HL-60 (cell line): Measurements from ENCODE around the gene ITGB3.

ENCODE experiments used
- DNase-seq, 2 experiments: peaks; one replicate each; pipeline ENCODE4 v3.0.0-alpha.2; 2010 to 2020; ENCODE audit warnings: low read depth in 1 of 2, low spot score in 1 of 2
- H3K27ac ChIP-seq: fragments of 250-450 bp; sonication (Bioruptor Pico); replicated peaks from 2 replicates; pipeline ENCODE4 v1.5.1; 2020; ENCODE audit warnings: mild to moderate bottlenecking, moderate library complexity
- H3K27me3 ChIP-seq: fragments of 250-450 bp; sonication (Bioruptor Pico); 2 replicates; pipeline ENCODE4 v1.5.1; 2021; ENCODE audit warnings: mild to moderate bottlenecking, moderate library complexity; ENCODE audit not compliant: insufficient read depth, poor library complexity, severe bottlenecking
- H3K4me3 ChIP-seq: replicated peaks from 2 replicates; pipeline ENCODE4 v1.5.1; 2011; ENCODE audit warnings: mild to moderate bottlenecking, control low read depth, low read length; ENCODE audit not compliant: insufficient read depth
- GABPA ChIP-seq: IDR thresholded peaks from 2 replicates; pipeline ENCODE4 v1.6.1; 2012; ENCODE audit warnings: low read depth
- POLR2AphosphoS5 ChIP-seq: IDR thresholded peaks from 2 replicates; pipeline ENCODE4 v1.6.1; 2012; ENCODE audit warnings: low read depth
- SPI1 ChIP-seq: IDR thresholded peaks from 2 replicates; pipeline ENCODE4 v1.6.1; 2012; ENCODE audit warnings: low read depth, mild to moderate bottlenecking, borderline replicate concordance
- TF ChIP-seq, protein P1 (sequence below): IDR thresholded peaks from 2 replicates; pipeline ENCODE4 v1.6.1; 2012; ENCODE audit warnings: low read depth; ENCODE audit not compliant: insufficient replicate concordance
- TF ChIP-seq, protein P2 (sequence below): IDR thresholded peaks from one replicate; pipeline ENCODE4 v1.5.1; 2011; ENCODE audit warnings: low read length, control low read depth, inconsistent platforms; ENCODE audit not compliant: insufficient read depth

Gene ITGB3

DNA sequence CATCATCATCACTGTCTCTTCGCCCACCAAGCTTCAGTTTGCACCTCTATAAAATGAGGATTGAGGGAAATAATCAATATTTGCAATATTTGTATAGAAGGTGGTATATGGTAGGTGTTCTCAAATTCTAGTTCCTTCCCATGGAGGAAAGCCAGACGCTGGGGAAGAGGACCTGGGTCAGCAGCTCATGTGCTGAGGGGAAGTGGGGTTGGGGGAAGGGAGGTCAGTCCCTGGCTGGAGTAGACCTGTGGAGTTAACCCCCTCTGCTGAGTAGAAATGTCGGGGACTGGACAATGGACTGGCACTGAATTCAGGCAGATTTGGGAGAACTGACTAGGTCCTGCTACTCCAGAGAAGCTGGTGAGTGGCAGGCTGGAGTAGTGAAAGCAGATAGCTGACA, 12.8 kb upstream of the ITGB3 start:
- H3K27me3 ChIP-seq, result peaks cover 4% of the 10 kb centered on the region
- H3K27ac ChIP-seq, result no peak overlapping the region
- no peak for DNase-seq
- TF ChIP-seq, protein P1, sequence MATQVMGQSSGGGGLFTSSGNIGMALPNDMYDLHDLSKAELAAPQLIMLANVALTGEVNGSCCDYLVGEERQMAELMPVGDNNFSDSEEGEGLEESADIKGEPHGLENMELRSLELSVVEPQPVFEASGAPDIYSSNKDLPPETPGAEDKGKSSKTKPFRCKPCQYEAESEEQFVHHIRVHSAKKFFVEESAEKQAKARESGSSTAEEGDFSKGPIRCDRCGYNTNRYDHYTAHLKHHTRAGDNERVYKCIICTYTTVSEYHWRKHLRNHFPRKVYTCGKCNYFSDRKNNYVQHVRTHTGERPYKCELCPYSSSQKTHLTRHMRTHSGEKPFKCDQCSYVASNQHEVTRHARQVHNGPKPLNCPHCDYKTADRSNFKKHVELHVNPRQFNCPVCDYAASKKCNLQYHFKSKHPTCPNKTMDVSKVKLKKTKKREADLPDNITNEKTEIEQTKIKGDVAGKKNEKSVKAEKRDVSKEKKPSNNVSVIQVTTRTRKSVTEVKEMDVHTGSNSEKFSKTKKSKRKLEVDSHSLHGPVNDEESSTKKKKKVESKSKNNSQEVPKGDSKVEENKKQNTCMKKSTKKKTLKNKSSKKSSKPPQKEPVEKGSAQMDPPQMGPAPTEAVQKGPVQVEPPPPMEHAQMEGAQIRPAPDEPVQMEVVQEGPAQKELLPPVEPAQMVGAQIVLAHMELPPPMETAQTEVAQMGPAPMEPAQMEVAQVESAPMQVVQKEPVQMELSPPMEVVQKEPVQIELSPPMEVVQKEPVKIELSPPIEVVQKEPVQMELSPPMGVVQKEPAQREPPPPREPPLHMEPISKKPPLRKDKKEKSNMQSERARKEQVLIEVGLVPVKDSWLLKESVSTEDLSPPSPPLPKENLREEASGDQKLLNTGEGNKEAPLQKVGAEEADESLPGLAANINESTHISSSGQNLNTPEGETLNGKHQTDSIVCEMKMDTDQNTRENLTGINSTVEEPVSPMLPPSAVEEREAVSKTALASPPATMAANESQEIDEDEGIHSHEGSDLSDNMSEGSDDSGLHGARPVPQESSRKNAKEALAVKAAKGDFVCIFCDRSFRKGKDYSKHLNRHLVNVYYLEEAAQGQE, result no peak
- TF ChIP-seq GABPA (no peak), POLR2AphosphoS5 (no peak), SPI1 (peak; percentile 37; the same call in 1 of the 2 replicates)
- TF ChIP-seq, protein P2, sequence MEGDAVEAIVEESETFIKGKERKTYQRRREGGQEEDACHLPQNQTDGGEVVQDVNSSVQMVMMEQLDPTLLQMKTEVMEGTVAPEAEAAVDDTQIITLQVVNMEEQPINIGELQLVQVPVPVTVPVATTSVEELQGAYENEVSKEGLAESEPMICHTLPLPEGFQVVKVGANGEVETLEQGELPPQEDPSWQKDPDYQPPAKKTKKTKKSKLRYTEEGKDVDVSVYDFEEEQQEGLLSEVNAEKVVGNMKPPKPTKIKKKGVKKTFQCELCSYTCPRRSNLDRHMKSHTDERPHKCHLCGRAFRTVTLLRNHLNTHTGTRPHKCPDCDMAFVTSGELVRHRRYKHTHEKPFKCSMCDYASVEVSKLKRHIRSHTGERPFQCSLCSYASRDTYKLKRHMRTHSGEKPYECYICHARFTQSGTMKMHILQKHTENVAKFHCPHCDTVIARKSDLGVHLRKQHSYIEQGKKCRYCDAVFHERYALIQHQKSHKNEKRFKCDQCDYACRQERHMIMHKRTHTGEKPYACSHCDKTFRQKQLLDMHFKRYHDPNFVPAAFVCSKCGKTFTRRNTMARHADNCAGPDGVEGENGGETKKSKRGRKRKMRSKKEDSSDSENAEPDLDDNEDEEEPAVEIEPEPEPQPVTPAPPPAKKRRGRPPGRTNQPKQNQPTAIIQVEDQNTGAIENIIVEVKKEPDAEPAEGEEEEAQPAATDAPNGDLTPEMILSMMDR, result no peak
- H3K4me3 ChIP-seq, result no peak overlapping the region

DNA sequence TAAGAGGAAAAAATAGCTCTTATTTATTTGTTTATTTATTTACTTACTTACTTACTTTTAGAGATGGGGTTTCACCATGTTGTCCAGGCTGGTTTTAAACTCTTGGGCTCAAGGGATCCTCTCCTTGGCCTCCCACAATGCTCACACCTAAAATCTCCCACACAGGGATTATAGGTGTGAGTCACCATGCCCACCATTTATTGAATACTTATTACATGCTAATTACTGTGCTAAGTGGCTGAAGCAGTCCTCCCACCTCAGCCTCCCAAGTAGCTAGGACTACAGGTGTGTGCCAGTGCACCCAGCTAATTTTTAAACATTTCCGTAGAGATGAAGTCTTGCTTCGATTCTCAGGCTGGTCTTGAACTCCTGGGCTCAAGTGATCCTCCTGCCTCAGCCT, 11.0 kb upstream of the ITGB3 start:
- TF ChIP-seq GABPA, result no peak
- TF ChIP-seq SPI1, result no peak
- no peak for TF ChIP-seq POLR2AphosphoS5
- TF ChIP-seq, protein P1, result no peak
- TF ChIP-seq, protein P2, result no peak
- H3K4me3 ChIP-seq, result no peak overlapping the region
- no peak overlapping the region for H3K27ac ChIP-seq
- H3K27me3 ChIP-seq, result peaks cover 4% of the 10 kb centered on the region
- DNase-seq, result no peak

DNA sequence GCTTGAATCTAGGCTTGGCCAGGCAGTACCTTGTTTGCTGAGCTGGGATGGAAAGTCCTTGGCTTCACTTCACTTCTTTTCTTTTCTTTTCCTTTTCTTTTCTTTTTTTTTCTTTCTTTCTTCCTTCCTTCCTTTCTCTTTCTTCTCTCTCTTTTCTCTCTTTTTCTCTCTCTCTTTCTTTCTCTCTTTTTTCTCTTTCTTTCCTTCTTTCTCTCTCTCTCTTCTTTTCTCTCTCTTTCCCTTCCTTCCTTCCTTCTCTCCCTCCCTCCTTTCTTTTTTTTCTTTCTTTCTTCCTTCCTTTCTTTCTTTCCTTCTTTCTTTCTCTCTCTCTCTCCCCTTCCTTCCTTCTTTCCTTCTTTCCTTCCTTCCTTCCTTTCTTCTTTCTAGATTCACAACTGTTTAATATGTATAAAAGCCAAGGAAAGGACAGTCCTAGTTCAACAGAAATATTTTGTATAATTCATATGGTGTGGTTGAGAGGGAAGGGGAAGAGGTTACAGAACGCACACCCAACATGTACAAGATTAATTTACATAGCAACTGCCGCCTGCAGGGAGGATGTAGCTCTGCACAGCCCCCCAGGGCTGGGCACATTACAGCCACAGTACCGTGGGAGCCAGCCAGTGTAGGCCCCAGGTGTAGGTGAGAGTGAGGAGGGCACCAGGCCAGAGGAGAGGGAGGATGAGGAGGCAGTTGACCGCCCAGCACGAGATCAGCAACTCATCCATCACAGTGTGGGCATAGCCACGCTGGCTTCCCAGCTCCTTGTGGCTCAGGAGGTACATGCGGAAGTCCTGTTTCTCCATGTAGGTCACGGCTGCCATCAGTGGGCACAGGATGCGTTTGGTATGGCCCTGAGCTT, 9.7 kb upstream of the ITGB3 start:
- TF ChIP-seq, protein P2, result no peak
- TF ChIP-seq SPI1, result no peak
- TF ChIP-seq, protein P1, result no peak
- TF ChIP-seq GABPA, result no peak
- no peak for TF ChIP-seq POLR2AphosphoS5
- peaks cover 4% of the 10 kb centered on the region for H3K27me3 ChIP-seq
- no peak overlapping the region for H3K4me3 ChIP-seq
- no peak for DNase-seq
- H3K27ac ChIP-seq, result no peak overlapping the region
